CD4-positive, alpha-beta T cell treated with Interleukin-1 beta for 1 hour (primary cell): ENCODE data around the gene PAFAH1B2.
"Not testable (repeated sequence)": the region's sequence is repeated elsewhere in the genome, so short reads cannot be mapped to it uniquely, and the experiment has no call there.

Experiments used
- DNase-seq, 2 donors: peaks; one replicate each; pipeline ENCODE4 v3.0.0-alpha.2; 2020 to 2022

PAFAH1B2 gene

GRCh38 chr11:117204283-117205080, 60.4 kb downstream of the PAFAH1B2 start:
- no peak for DNase-seq

DNA sequence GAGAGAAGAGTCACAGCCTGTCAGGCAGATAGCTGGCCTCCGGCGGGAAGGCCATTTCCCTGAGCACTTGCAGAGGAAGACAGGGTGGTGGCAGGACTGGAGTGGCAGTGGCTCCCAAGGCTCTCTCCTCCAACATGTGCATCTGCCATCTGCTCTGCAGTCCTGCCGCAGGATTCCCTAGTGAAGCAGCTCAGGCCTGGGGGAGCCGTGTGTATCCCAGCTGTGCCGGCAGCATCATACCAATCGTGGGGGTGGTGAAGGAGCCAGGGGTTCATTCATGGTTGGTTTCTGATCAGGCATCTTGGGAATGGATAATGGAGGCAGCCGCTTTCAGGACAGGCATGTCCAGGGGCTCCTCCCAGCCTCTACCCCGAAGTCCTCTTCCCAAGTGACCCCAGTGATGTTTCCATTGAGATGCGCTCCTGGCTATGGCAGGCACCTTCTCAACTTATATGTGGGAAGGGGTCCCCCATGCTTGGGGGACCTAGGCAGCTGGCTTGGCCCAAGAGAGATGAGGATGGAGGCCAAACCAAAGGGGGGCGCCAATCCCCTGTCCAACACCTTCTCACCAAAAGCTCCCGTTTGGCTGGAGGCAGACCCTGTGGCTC, 61.2 kb downstream of the PAFAH1B2 start:
- no peak for DNase-seq

DNA sequence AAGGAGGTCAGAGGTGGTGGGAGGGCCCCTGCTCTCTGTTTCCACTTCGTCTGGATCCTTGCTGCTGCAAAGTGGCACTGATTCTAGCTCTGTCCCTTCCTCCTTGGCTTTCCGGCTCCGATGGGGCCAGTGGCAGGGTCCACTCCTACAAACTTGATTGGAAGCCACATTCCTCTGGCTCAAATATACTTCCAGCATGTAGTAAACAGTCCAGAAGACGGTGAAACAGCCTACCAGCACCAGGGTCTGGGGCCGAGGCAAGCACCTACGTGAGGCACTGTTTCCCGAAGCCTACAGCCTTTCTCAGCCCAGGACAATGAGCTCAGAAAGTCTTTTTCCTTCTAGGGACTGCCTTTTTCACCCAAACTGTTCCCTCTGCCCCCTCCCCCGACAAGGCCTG, 62.0 kb downstream of the PAFAH1B2 start:
- not testable (repeated sequence) for DNase-seq

- not testable (repeated sequence) for DNase-seq
These were observed 62.8 kb downstream of the PAFAH1B2 start for GRCh38 chr11:117206859-117207258.

DNA sequence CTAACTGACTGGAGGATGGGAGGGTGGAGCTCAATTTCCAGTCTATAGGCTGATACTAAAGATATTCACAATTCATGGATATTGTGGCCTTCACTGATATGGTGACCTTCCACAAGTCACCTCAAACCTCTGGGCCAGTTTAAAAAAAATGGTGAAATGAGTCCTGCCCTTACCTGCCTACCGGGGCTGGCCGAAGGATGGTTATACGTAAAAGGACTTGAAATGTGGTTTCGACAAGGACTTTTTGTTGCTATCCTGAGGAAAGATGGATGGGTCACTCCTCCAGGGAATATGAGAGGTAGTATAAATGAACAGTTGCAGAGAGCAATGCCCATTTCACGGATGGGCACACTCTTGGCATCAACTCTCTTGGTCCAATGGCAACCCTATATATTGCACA, 63.4 kb downstream of the PAFAH1B2 start:
- DNase-seq = not testable (repeated sequence)

DNA sequence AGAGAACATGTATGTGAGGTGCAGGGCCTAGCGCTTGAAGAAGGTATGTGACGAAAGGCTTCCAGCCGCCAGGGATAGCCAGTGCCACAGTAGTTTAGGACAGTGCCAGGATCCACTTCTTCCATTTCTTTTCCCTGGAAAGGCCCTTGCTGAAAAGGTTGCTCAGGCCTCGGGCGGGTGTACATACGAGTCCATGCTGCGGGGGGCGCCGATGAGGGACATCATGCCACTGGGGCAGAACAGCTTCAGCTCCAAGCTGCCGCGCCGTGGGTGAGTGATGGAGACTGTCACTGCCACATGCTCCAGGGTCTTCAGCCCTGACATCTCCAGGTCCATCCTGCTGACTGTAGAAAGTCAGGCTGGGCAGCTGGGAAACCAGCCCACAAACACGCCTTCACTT, 64.6 kb downstream of the PAFAH1B2 start:
- DNase-seq = not testable (repeated sequence)

GRCh38 chr11:117209351-117210125, 65.5 kb downstream of the PAFAH1B2 start:
- not testable (repeated sequence) for DNase-seq

DNA sequence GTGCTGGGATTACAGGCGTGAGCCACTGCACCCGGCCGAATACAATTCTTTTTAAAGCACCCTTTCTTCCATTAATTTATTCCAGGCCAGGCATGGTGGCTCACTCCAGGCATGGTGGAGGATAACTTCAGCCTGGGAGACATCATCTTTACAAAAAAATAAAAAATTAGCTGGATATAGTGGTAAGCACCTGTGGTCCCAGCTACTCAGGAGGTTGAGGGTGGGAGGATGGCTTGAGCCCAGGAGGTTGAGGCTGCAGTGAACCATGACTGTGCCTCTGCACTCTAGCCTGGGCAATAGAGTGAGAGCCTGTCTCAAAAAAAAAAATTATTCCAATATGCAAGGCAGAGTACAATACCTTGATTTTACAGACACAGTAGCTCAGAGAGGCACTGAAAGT, 66.5 kb downstream of the PAFAH1B2 start:
- DNase-seq = no peak

- DNase-seq = no peak
These were observed 68.7 kb downstream of the PAFAH1B2 start for GRCh38 chr11:117212697-117213355.

- DNase-seq = no peak
These were observed 70.5 kb downstream of the PAFAH1B2 start for GRCh38 chr11:117214404-117215110.

- DNase-seq = no peak
These were observed 73.3 kb downstream of the PAFAH1B2 start for GRCh38 chr11:117217141-117218084.

GRCh38 chr11:117218133-117218915, 74.2 kb downstream of the PAFAH1B2 start:
- no peak for DNase-seq

GRCh38 chr11:117219001-117219400, 74.9 kb downstream of the PAFAH1B2 start:
- no peak for DNase-seq

DNA sequence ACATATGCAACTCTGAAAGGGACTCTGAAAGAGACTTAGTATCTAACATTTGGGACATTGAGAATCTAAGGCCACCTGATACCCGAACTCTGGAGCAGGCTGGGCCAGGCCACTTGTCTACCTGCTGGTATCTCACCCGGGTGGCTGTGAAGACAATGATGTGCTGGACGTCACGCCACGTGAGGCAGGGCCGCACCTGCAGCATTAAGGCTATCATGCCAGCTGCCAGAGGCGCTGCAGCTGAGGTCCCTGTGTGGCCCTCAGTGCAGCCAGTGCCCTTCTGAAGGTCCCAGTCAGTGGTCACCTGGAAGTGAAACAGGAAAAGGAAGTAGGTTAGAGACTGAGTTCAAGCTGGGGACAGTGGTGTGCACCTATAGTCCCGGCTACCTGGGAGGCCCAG, 75.4 kb downstream of the PAFAH1B2 start:
- no peak for DNase-seq

GRCh38 chr11:117219995-117220394, 75.9 kb downstream of the PAFAH1B2 start:
- no peak for DNase-seq

- DNase-seq = no peak
These were observed 76.5 kb downstream of the PAFAH1B2 start for GRCh38 chr11:117220568-117220967.

GRCh38 chr11:117220999-117221774, 77.1 kb downstream of the PAFAH1B2 start:
- DNase-seq = no peak

- DNase-seq = no peak
These were observed 77.9 kb downstream of the PAFAH1B2 start for GRCh38 chr11:117221775-117222517.
